WTC11 (cell line): ENCODE measurements around the gene CLOCK.

ENCODE experiments used
- CBFB ChIP-seq: sonication (generic); formaldehyde crosslinking; IDR thresholded peaks from 2 replicates; pipeline ENCODE4 v1.8.1; 2022; ENCODE audit warnings: mild to moderate bottlenecking, low read depth, missing genetic modification reagents
- CTCF ChIP-seq: fragments of 200-600 bp; IDR thresholded peaks from 2 replicates; pipeline ENCODE4 v1.8.0; 2022; ENCODE audit warnings: antibody characterized with exemption
- E2F5 ChIP-seq: sonication (generic); formaldehyde crosslinking; IDR thresholded peaks from 2 replicates; pipeline ENCODE4 v1.8.1; 2022; ENCODE audit warnings: mild to moderate bottlenecking, moderate library complexity, missing genetic modification reagents
- ETV6 ChIP-seq: sonication (generic); formaldehyde crosslinking; IDR thresholded peaks from 2 replicates; pipeline ENCODE4 v1.8.1; 2022; ENCODE audit warnings: mild to moderate bottlenecking, missing genetic modification reagents
- FOXK1 ChIP-seq: sonication (generic); formaldehyde crosslinking; IDR thresholded peaks from 2 replicates; pipeline ENCODE4 v1.8.0; 2022; ENCODE audit warnings: mild to moderate bottlenecking, moderate library complexity, missing genetic modification reagents
- MAX ChIP-seq: sonication (generic); formaldehyde crosslinking; IDR thresholded peaks from 2 replicates; pipeline ENCODE4 v1.8.0; 2022; ENCODE audit warnings: mild to moderate bottlenecking, missing genetic modification reagents
- NFE2L1 ChIP-seq: sonication (generic); formaldehyde crosslinking; IDR thresholded peaks from 2 replicates; pipeline ENCODE4 v1.8.1; 2023; ENCODE audit warnings: missing genetic modification reagents
- SMAD4 ChIP-seq: sonication (generic); formaldehyde crosslinking; IDR thresholded peaks from 2 replicates; pipeline ENCODE4 v1.8.0; 2022; ENCODE audit warnings: mild to moderate bottlenecking, missing genetic modification reagents
- TEAD4 ChIP-seq: sonication (generic); formaldehyde crosslinking; IDR thresholded peaks from 2 replicates; pipeline ENCODE4 v1.8.0; 2022; ENCODE audit warnings: mild to moderate bottlenecking, missing genetic modification reagents
- ZNF416 ChIP-seq: fragments of 250-450 bp; sonication (Bioruptor Pico); IDR thresholded peaks from 2 replicates; pipeline ENCODE4 v1.9.0; 2021; ENCODE audit warnings: mild to moderate bottlenecking, inconsistent platforms
- TF ChIP-seq, protein P1 (sequence below): sonication (generic); formaldehyde crosslinking; IDR thresholded peaks from 2 replicates; pipeline ENCODE4 v1.8.1; 2023; ENCODE audit warnings: mild to moderate bottlenecking, missing genetic modification reagents, moderate library complexity
- TF ChIP-seq, protein P2 (sequence below): sonication (generic); formaldehyde crosslinking; IDR thresholded peaks from 2 replicates; pipeline ENCODE4 v1.8.1; 2023; ENCODE audit warnings: mild to moderate bottlenecking, missing genetic modification reagents, borderline replicate concordance
- TF ChIP-seq, protein P3 (sequence below): sonication (generic); formaldehyde crosslinking; IDR thresholded peaks from 2 replicates; pipeline ENCODE4 v1.8.1; 2023; ENCODE audit warnings: mild to moderate bottlenecking, moderate library complexity, missing genetic modification reagents

- TF ChIP-seq CTCF, result no peak
- no peak for TF ChIP-seq ZNF416 (CRISPR knock-in tag)
- no peak for TF ChIP-seq ETV6 (CRISPR knock-in tag)
- no peak for TF ChIP-seq E2F5
- TF ChIP-seq, protein P1, sequence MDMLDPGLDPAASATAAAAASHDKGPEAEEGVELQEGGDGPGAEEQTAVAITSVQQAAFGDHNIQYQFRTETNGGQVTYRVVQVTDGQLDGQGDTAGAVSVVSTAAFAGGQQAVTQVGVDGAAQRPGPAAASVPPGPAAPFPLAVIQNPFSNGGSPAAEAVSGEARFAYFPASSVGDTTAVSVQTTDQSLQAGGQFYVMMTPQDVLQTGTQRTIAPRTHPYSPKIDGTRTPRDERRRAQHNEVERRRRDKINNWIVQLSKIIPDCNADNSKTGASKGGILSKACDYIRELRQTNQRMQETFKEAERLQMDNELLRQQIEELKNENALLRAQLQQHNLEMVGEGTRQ (CRISPR knock-in tag), result no peak
- TF ChIP-seq MAX (CRISPR knock-in tag), result no peak
- TF ChIP-seq, protein P2, sequence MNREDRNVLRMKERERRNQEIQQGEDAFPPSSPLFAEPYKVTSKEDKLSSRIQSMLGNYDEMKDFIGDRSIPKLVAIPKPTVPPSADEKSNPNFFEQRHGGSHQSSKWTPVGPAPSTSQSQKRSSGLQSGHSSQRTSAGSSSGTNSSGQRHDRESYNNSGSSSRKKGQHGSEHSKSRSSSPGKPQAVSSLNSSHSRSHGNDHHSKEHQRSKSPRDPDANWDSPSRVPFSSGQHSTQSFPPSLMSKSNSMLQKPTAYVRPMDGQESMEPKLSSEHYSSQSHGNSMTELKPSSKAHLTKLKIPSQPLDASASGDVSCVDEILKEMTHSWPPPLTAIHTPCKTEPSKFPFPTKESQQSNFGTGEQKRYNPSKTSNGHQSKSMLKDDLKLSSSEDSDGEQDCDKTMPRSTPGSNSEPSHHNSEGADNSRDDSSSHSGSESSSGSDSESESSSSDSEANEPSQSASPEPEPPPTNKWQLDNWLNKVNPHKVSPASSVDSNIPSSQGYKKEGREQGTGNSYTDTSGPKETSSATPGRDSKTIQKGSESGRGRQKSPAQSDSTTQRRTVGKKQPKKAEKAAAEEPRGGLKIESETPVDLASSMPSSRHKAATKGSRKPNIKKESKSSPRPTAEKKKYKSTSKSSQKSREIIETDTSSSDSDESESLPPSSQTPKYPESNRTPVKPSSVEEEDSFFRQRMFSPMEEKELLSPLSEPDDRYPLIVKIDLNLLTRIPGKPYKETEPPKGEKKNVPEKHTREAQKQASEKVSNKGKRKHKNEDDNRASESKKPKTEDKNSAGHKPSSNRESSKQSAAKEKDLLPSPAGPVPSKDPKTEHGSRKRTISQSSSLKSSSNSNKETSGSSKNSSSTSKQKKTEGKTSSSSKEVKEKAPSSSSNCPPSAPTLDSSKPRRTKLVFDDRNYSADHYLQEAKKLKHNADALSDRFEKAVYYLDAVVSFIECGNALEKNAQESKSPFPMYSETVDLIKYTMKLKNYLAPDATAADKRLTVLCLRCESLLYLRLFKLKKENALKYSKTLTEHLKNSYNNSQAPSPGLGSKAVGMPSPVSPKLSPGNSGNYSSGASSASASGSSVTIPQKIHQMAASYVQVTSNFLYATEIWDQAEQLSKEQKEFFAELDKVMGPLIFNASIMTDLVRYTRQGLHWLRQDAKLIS, result no peak
- no peak for TF ChIP-seq SMAD4 (CRISPR knock-in tag)
- TF ChIP-seq CBFB (CRISPR knock-in tag), result no peak
- TF ChIP-seq NFE2L1, result no peak
- TF ChIP-seq, protein P3, sequence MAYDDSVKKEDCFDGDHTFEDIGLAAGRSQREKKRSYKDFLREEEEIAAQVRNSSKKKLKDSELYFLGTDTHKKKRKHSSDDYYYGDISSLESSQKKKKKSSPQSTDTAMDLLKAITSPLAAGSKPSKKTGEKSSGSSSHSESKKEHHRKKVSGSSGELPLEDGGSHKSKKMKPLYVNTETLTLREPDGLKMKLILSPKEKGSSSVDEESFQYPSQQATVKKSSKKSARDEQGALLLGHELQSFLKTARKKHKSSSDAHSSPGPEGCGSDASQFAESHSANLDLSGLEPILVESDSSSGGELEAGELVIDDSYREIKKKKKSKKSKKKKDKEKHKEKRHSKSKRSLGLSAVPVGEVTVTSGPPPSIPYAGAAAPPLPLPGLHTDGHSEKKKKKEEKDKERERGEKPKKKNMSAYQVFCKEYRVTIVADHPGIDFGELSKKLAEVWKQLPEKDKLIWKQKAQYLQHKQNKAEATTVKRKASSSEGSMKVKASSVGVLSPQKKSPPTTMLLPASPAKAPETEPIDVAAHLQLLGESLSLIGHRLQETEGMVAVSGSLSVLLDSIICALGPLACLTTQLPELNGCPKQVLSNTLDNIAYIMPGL (CRISPR knock-in tag), result no peak
- TF ChIP-seq TEAD4, result no peak
- no peak for TF ChIP-seq FOXK1 (CRISPR knock-in tag)
These were observed 55.2 kb downstream of the CLOCK start for GRCh38 chr4:55491486-55491885.
